GM18873 (cell line): Measurements from ENCODE around the gene STT3B.
A peak's percentile ranks its signal among the peaks of the same experiment; 100 is the strongest.

ENCODE experiments used
- ATAC-seq: cut with Tn5 transposase; IDR thresholded peaks from one replicate; pipeline ENCODE4 v1.9.1; 2021; ENCODE audit warnings: mild to moderate bottlenecking, moderate library complexity, moderate number of reproducible peaks; ENCODE audit not compliant: unreplicated experiment, low FRiP score

Gene STT3B

GRCh38 chr3:31515486-31516284 is 17.0 kb upstream of the STT3B start:
- ATAC-seq, result no peak

- no peak for ATAC-seq
Observed at GRCh38 chr3:31516757-31517156, 16.0 kb upstream of the STT3B start.

DNA sequence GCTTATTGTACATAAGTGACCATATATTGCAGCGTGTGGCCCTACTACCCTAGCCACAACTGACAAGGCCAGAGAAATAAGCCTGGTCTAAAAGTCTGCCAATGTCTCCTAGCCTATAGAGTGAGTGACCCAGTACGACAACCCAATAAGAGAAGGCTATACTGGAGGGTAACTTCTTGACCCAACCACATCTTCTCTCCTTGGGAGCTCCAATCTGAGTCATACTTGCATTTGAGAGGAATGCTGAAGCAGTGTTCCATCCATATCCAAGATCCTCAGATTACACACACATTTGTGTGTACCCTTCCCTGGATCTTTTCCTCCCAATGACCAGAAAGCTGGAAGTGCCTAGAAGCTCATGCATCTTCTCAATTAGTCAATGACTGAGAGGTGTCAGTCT is 11.3 kb upstream of the STT3B start:
- no peak for ATAC-seq

GRCh38 chr3:31522152-31522551 is 10.6 kb upstream of the STT3B start:
- ATAC-seq, result peak; percentile 60

DNA sequence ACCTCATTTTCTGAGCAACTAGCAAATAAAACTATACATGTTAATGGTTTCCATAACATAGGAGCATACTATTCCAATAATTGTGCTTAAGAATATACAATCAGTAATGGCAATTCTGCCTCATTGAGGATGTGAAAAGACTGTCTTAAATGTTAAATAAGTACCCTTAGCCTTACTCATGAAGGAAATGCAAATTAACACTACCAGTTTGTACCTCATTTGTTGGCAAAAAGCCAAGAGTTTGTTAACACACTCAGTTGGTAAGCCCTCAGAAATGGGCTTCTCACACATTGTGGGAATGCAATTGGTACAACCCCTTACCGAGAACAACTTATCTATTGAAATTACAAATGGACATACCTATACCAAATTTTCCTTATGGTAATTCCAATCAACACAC is 9.2 kb upstream of the STT3B start:
- ATAC-seq, result no peak

- ATAC-seq, result no peak
Observed at GRCh38 chr3:31525532-31525931, 7.2 kb upstream of the STT3B start.

DNA sequence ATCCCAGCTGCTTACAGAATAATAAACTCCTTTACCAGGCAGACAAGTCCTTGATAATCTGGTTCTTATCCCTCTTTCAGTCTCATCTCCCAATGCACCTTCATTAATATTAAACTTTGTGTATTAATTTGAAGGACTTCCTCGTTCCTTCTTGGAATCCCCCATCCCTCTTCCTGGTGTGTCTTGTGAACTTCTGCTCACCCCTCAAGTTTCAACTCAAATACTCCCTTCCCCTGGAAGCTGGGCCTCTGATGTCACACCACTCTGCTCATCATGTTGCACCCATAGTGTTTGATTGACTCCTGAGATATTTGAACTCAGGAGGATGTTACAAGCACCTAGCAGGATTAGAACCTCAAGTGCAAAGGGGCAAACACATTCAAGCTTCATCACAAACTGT is 3.3 kb upstream of the STT3B start:
- no peak for ATAC-seq

- ATAC-seq, result no peak
Observed at GRCh38 chr3:31530039-31530959, 2.4 kb upstream of the STT3B start.

- no peak for ATAC-seq
Observed at GRCh38 chr3:31530960-31531335, 1.8 kb upstream of the STT3B start.

GRCh38 chr3:31531452-31531991 is 1.2 kb upstream of the STT3B start:
- ATAC-seq, result no peak

DNA sequence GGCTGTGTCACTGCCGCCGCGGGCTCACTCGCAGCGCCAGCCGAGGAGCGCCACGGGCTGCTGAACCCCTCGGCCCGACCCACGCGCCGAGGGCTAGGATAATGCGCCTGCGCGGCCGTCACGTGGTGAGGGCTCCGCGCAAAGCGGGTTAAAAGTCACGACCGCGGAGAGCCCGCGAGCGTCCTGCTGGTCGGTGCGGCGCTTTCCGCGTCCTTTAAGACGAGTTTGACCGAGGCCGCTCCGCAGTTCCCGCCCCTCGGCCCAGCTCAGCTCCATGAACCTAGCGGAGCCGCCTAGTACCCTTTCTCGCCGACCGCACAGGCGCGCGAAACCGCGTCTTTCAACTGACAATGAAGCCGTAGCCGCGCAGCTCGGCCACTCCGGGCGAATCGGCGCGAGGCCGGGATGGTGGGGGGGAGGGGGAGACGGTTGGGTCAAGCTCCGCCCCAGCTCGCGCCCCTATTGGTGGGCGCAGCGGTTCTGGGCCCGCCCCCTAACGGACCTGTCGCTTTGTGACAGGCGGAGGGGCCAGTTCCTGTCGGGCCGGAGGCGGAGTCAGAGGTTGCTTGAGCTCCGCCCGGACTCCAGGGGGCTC is 636 bp upstream of the STT3B start:
- ATAC-seq, result peak; percentile 81

DNA sequence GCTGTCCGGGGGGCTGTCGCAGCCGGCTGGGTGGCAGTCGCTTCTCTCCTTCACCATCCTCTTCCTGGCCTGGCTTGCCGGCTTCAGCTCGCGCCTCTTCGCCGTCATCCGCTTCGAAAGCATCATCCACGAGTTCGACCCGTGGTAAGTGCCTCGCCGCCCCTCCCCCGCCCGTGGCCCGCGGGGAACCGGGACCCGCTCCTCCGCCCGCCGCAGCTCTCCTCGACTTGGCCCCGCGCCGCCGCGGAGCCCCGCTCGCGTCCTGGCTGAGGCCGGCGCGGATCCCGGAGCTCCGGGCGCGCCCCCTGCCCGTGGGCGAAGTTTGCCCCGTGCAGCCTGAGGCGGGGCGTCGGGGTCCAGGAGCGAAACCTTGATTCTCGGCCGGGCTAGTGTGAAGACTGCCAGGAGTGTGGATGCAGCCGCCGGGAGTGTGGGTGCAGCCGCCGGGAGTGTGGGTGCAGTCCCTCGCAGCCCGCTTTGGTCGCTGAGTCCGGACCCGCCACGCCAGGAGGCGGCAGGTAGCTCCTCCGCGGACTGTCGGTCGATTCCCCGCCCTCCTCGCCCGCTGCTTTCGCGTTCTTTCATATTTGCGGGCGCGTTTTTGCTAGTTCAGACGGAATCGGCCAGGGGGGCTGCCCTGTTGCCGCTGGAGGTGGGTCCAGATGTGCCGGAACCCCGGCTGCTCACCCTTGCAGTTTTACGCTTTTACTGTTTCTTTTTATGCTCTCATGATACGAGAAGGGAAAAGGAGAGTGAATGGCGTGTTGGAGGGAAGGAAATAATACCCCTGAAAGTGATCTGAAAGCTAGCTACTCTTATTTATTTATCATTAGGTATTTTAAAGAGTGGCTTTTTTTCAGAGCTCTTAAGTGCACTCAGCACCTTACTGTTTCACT is 692 bp downstream of the STT3B start:
- no peak for ATAC-seq

GRCh38 chr3:31534065-31534425 is 1.3 kb downstream of the STT3B start:
- ATAC-seq, result no peak

DNA sequence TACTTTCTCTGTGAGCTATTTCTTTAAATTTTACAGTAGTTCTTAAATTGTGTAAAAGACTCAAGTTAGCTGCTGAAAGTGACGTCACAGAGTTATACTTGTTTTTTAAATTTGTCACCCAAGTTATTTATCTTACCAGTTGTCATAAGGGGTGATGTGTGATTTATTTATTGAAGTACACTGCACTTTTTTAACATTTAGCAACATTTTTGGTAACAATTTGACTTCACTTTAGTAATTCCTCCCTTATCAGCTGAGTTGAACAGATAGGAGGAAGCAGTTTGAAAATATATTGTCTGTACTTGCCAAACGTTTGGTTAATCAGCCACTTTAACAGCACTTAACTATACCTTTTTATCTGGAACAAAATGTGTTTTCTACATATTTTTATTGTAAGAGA is 3.8 kb downstream of the STT3B start:
- ATAC-seq, result no peak

DNA sequence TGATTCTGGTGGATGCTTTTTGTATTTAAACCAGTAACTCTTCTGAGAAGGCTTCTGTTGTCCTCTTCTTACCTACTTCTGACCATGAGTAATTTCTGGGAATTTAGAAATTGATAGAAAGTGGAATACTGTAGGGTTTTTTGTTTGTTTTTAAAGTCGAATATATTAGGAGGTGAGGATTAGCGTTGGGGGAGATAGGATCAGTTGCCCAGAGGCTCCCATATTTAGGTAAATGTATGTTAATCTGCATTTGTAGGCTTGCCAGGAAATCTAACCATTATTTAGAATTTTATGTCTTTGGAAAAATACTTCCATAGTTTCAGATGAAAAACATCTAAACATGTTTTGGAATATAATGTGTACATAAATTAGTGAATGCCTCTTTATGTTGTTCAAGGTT is 6.1 kb downstream of the STT3B start:
- ATAC-seq, result no peak

DNA sequence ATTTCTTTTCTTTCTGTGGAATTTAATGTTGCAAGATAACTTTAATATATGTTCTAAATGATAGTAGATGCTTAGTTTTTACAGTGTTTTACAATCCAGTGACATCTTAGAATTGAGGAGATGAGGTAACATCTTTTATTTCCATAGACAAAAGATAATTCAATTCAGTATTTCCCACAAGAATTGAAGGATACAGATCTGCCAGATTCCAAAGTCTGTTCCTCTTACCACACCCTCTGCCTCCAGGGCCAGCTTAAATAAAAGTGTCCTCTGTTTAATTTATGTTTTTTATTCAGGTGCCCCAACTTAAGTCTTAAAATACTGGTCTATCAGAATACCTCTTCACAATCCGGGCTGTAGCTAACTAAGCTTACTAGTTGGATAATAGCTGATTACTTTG is 6.5 kb downstream of the STT3B start:
- no peak for ATAC-seq

- no peak for ATAC-seq
Observed at GRCh38 chr3:31541089-31541488, 8.4 kb downstream of the STT3B start.

DNA sequence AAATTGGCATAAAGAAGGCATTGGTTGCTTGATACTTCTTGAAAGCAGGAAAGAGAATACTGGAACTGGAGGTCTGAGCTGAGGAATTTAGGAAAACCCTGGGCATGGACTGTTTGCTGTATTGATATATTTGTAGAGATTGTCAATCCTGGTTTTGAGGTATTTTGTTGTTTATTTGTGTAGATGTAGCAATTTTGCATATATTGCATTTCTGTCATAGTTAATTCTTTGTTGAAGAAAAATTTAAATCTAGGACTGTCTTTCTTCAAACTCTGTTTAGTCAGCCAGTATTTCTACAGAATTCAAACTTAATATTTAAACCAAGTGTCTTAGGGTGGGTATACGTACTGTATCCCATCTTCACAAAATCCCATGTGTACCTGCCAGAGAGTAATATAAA is 9.5 kb downstream of the STT3B start:
- no peak for ATAC-seq

DNA sequence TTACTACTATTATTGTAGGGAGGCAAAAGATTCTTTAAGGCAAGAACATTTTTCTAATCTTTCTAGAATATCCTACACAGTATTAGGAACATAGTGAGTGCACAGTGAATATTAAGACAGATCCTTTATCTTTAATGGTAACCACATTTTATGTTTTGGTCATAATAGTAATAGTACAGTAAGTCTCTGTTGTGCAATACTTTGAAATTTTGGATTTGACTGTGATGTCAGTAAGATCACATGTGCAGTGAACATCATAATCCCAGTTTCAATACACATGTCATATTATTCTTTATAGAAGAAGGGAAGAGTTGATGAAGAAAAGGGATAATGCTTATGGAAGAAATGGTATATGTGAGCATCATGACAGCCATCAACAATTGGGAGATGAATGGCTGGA is 10.7 kb downstream of the STT3B start:
- no peak for ATAC-seq

- ATAC-seq, result no peak
Observed at GRCh38 chr3:31544634-31545033, 11.9 kb downstream of the STT3B start.
